Measurements from ENCODE around the gene PDRG1. TPM values are rescaled to one million over a fixed set of nuclear protein-coding genes. Genes with fewer than 3 reads are reported as not detected.

The PDRG1 gene
- total RNA-seq, 1 experiment from 2014 or later = 24.3 TPM

- TF ChIP-seq EZH2 (IDR thresholded peaks at IDR 0.05; ENCODE audit: borderline replicate concordance, low read depth, low read length, poor library complexity, severe bottlenecking) = no peak
- TF ChIP-seq, protein P1, sequence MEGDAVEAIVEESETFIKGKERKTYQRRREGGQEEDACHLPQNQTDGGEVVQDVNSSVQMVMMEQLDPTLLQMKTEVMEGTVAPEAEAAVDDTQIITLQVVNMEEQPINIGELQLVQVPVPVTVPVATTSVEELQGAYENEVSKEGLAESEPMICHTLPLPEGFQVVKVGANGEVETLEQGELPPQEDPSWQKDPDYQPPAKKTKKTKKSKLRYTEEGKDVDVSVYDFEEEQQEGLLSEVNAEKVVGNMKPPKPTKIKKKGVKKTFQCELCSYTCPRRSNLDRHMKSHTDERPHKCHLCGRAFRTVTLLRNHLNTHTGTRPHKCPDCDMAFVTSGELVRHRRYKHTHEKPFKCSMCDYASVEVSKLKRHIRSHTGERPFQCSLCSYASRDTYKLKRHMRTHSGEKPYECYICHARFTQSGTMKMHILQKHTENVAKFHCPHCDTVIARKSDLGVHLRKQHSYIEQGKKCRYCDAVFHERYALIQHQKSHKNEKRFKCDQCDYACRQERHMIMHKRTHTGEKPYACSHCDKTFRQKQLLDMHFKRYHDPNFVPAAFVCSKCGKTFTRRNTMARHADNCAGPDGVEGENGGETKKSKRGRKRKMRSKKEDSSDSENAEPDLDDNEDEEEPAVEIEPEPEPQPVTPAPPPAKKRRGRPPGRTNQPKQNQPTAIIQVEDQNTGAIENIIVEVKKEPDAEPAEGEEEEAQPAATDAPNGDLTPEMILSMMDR (conservative IDR thresholded peaks at IDR 0.05; ENCODE audit: low read depth, low read length) = no peak
- Histone ChIP-seq H3K4me3 (ENCODE audit: low read depth, low read length, poor library complexity, severe bottlenecking) (no peak overlapping the region), H3K36me3 (ENCODE audit: insufficient read depth, low read length, poor library complexity, severe bottlenecking) (peaks cover 45% of the 10 kb centered on the region), H3K4me1 (ENCODE audit: insufficient read depth, low read length, poor library complexity, severe bottlenecking) (peaks cover 7% of the 10 kb centered on the region), H3K9me3 (ENCODE audit: low read depth, low read length, poor library complexity, severe bottlenecking) (no peaks in the 10 kb centered on the region), H3K27ac (ENCODE audit: low read depth, low read length, poor library complexity, severe bottlenecking) (no peak overlapping the region), H3K27me3 (replicated peaks; ENCODE audit: insufficient read depth, low read depth, low read length, poor library complexity) (no peaks in the 10 kb centered on the region)
- ChIA-PET POLR2A (ENCODE audit: low non-redundant PET) (no interaction called here), CTCF (no interaction called here)
- intact Hi-C loops (cut with micrococcal nuclease; ENCODE audit: unreplicated experiment) = no loop called here
- no TSS peak for BruUV-seq (replicated peaks)
- DNase-seq (ENCODE audit: low spot score) = no peak
Measured at GRCh38 chr20:31945319-31945718, 6.5 kb downstream of the PDRG1 start.

GRCh38 chr20:31943052-31943471 is 8.8 kb downstream of the PDRG1 start:
- Histone ChIP-seq H3K27me3 (replicated peaks; ENCODE audit: insufficient read depth, low read depth, low read length, poor library complexity) (no peaks in the 10 kb centered on the region), H3K9me3 (ENCODE audit: low read depth, low read length, poor library complexity, severe bottlenecking) (no peaks in the 10 kb centered on the region), H3K36me3 (ENCODE audit: insufficient read depth, low read length, poor library complexity, severe bottlenecking) (peaks cover 35% of the 10 kb centered on the region), H3K27ac (ENCODE audit: low read depth, low read length, poor library complexity, severe bottlenecking) (no peak overlapping the region), H3K4me3 (ENCODE audit: low read depth, low read length, poor library complexity, severe bottlenecking) (no peak overlapping the region), H3K4me1 (ENCODE audit: insufficient read depth, low read length, poor library complexity, severe bottlenecking) (peaks cover 7% of the 10 kb centered on the region)
- intact Hi-C loops (cut with micrococcal nuclease; ENCODE audit: unreplicated experiment) = no loop called here
- POLR2A ChIA-PET (ENCODE audit: low non-redundant PET) = no interaction called here
- TF ChIP-seq EZH2 (IDR thresholded peaks at IDR 0.05; ENCODE audit: borderline replicate concordance, low read depth, low read length, poor library complexity, severe bottlenecking) = no peak
- CTCF ChIA-PET = no interaction called here
- no peak for DNase-seq (ENCODE audit: low spot score)
- BruUV-seq (replicated peaks) = no TSS peak

- BruUV-seq (replicated peaks) = no TSS peak
- intact Hi-C loops (cut with micrococcal nuclease; ENCODE audit: unreplicated experiment) = no loop called here
- Histone ChIP-seq H3K4me1 (ENCODE audit: insufficient read depth, low read length, poor library complexity, severe bottlenecking) (no peaks in the 10 kb centered on the region), H3K4me3 (ENCODE audit: low read depth, low read length, poor library complexity, severe bottlenecking) (no peak overlapping the region), H3K9me3 (ENCODE audit: low read depth, low read length, poor library complexity, severe bottlenecking) (no peaks in the 10 kb centered on the region), H3K27ac (ENCODE audit: low read depth, low read length, poor library complexity, severe bottlenecking) (no peak overlapping the region), H3K27me3 (replicated peaks; ENCODE audit: insufficient read depth, low read depth, low read length, poor library complexity) (no peaks in the 10 kb centered on the region), H3K36me3 (ENCODE audit: insufficient read depth, low read length, poor library complexity, severe bottlenecking) (peaks cover 3% of the 10 kb centered on the region)
- TF ChIP-seq, protein P1 (conservative IDR thresholded peaks at IDR 0.05; ENCODE audit: low read depth, low read length) = no peak
- TF ChIP-seq EZH2 (IDR thresholded peaks at IDR 0.05; ENCODE audit: borderline replicate concordance, low read depth, low read length, poor library complexity, severe bottlenecking) = no peak
- ChIA-PET POLR2A (ENCODE audit: low non-redundant PET) (no interaction called here), CTCF (no interaction called here)
- DNase-seq (ENCODE audit: low spot score) = no peak
Measured at GRCh38 chr20:31939661-31940060, 12.2 kb downstream of the PDRG1 start.

GRCh38 chr20:31937820-31938219 is 14.0 kb downstream of the PDRG1 start:
- no peak for DNase-seq (ENCODE audit: low spot score)
- Histone ChIP-seq H3K36me3 (ENCODE audit: insufficient read depth, low read length, poor library complexity, severe bottlenecking) (no peaks in the 10 kb centered on the region), H3K4me1 (ENCODE audit: insufficient read depth, low read length, poor library complexity, severe bottlenecking) (no peaks in the 10 kb centered on the region), H3K9me3 (ENCODE audit: low read depth, low read length, poor library complexity, severe bottlenecking) (no peaks in the 10 kb centered on the region), H3K27me3 (replicated peaks; ENCODE audit: insufficient read depth, low read depth, low read length, poor library complexity) (no peaks in the 10 kb centered on the region), H3K27ac (ENCODE audit: low read depth, low read length, poor library complexity, severe bottlenecking) (no peak overlapping the region), H3K4me3 (ENCODE audit: low read depth, low read length, poor library complexity, severe bottlenecking) (no peak overlapping the region)
- ChIA-PET POLR2A (ENCODE audit: low non-redundant PET) (interaction anchor here (0.7 kb wide), 1 partner anchor 74 kb away, joined by 12 read pairs; no protein-coding TSS in a partner anchor), CTCF (no interaction called here)
- intact Hi-C loops (cut with micrococcal nuclease; ENCODE audit: unreplicated experiment) = no loop called here
- TF ChIP-seq EZH2 (IDR thresholded peaks at IDR 0.05; ENCODE audit: borderline replicate concordance, low read depth, low read length, poor library complexity, severe bottlenecking) = no peak
- TF ChIP-seq, protein P1 (conservative IDR thresholded peaks at IDR 0.05; ENCODE audit: low read depth, low read length) = no peak
- BruUV-seq (replicated peaks) = no TSS peak

Data from A673 (cell line).